Suprapubic skin (tissue), 4 donors: ENCODE measurements around the gene FRMD1. TPM values are rescaled to one million over a fixed set of nuclear protein-coding genes. Genes with fewer than 3 reads are reported as not detected.

Source experiments
- DNase-seq, 2 donors: peaks; one replicate each; pipeline ENCODE4 v3.0.0-alpha.2; 2019; ENCODE audit warnings: low spot score in 2 of 2
- H3K27ac ChIP-seq: fragments of 200-600 bp; sonication (generic); one replicate; pipeline ENCODE4 v1.5.1; 2019
- H3K27me3 ChIP-seq: fragments of 200-600 bp; sonication (generic); one replicate; pipeline ENCODE4 v1.5.1; 2019
- H3K36me3 ChIP-seq: fragments of 200-600 bp; sonication (generic); one replicate; pipeline ENCODE4 v1.5.1; 2019
- H3K4me1 ChIP-seq: fragments of 200-600 bp; sonication (generic); one replicate; pipeline ENCODE4 v1.5.1; 2019
- H3K4me3 ChIP-seq: fragments of 200-600 bp; sonication (generic); one replicate; pipeline ENCODE4 v1.5.1; 2019; ENCODE audit warnings: mild to moderate bottlenecking
- H3K9me3 ChIP-seq: fragments of 200-600 bp; sonication (generic); one replicate; pipeline ENCODE4 v1.5.1; 2019
- EP300 ChIP-seq: sonication (generic); formaldehyde crosslinking; IDR thresholded peaks from one replicate; pipeline ENCODE4 v1.6.1; 2017; ENCODE audit warnings: antibody characterized with exemption
- POLR2A ChIP-seq, 2 donors: fragments of 450-650 bp; IDR thresholded peaks; one replicate each; pipeline ENCODE4 v1.6.1; 2017; ENCODE audit warnings: antibody characterized with exemption in 2 of 2, mild to moderate bottlenecking in 2 of 2, moderate library complexity in 2 of 2
- POLR2AphosphoS5 ChIP-seq, 3 donors: sonication (generic); formaldehyde crosslinking; IDR thresholded peaks; one replicate each; pipeline ENCODE4 v1.6.1; 2017; ENCODE audit warnings: antibody characterized with exemption in 3 of 3
- WGBS: methylation state at CpG from one replicate; pipeline ENCODE4 v1.1.5; 2018; 5-methylcytosine and 5-hydroxymethylcytosine counted together
- total RNA-seq, 4 donors: library from RNA; depleted of rRNA; stranded (reverse); fragments of >200 nt; gene quantifications; one replicate each; pipeline ENCODE4 v1.1.0, GENCODE V29; 2016
- TF ChIP-seq, protein P1 (sequence below), 2 donors: fragments of 200-600 bp in 1 of 2; fragments of 450-650 bp in 1 of 2; sonication (generic) in 1 of 2; IDR thresholded peaks; one replicate each; pipeline ENCODE4 v1.5.1; 2016 to 2019; ENCODE audit warnings: antibody characterized with exemption in 2 of 2, mild to moderate bottlenecking in 1 of 2, moderate library complexity in 1 of 2

Gene FRMD1
- total RNA-seq, 4 donors from 2014 or later, result 0.64 to 2.6 (median 1.5) TPM

DNA sequence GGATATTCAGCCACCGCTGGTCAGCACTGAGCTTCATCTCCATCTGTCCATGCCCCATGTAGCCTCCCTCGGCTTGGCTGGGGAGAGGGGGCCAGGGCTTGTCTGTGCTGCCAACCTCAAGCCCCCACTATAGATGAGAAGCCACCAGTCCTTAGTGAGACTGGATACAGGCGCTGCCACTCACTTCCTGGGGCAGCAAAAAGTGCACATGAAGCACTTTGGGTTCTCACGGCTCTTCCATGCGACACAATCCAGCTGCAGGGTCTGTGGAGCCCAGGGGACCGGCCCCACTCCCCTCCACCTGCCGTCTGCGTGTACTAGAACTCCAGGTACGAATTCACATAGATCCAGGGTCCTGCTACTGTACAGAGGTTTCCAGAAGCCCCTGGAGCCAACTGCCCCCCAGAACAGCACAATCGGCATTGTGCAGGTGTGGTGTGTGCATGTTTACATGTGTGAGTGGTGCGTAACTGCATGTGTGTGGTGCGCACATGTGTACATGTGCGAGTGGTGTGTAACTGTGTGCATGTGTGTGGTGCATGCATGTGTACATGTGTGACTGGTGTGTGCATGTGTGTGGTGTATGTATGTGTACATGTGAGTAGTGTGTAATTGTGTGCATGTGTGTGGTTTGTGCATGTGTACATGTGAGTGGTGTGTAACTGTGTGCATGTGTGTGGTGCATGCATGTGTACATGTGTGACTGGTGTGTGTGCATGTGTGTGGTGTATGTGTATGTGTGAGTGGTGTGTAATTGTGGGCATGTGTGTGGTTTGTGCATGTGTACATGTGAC, 4.9 kb downstream of the FRMD1 start:
- Histone ChIP-seq H3K27ac (no peak overlapping the region), H3K36me3 (no peaks in the 10 kb centered on the region), H3K4me1 (no peaks in the 10 kb centered on the region), H3K9me3 (no peaks in the 10 kb centered on the region), H3K27me3 (peaks cover 29% of the 10 kb centered on the region), H3K4me3 (no peak overlapping the region)
- no peak for DNase-seq
- WGBS, result 89% methylated on average over 6 of the region's 13 CpGs
- no peak for TF ChIP-seq POLR2A (IDR thresholded peaks at IDR 0.05)

DNA sequence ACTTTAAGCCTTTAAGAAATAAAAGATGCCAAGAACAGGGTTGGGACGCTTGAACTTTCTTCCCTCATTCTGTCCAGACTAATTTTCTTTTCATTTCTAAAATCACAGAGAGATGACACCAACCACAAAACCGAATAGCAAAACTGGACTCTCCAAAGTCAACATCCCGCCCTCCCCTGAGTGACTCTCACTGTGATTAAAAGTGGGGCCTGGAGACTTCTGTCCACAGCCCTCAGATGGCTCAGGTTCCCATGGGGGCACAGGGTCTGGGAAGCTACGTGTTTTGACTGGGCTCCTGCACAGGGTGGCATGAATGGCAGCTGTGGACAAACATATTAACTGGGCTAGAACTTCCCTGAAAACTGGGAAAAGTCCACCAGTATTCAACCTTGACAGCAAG, 6.3 kb downstream of the FRMD1 start:
- DNase-seq, result no peak
- TF ChIP-seq EP300 (no peak), POLR2AphosphoS5 (IDR thresholded peaks at IDR 0.05) (no peak), POLR2A (IDR thresholded peaks at IDR 0.05) (no peak)
- TF ChIP-seq, protein P1, sequence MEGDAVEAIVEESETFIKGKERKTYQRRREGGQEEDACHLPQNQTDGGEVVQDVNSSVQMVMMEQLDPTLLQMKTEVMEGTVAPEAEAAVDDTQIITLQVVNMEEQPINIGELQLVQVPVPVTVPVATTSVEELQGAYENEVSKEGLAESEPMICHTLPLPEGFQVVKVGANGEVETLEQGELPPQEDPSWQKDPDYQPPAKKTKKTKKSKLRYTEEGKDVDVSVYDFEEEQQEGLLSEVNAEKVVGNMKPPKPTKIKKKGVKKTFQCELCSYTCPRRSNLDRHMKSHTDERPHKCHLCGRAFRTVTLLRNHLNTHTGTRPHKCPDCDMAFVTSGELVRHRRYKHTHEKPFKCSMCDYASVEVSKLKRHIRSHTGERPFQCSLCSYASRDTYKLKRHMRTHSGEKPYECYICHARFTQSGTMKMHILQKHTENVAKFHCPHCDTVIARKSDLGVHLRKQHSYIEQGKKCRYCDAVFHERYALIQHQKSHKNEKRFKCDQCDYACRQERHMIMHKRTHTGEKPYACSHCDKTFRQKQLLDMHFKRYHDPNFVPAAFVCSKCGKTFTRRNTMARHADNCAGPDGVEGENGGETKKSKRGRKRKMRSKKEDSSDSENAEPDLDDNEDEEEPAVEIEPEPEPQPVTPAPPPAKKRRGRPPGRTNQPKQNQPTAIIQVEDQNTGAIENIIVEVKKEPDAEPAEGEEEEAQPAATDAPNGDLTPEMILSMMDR (IDR thresholded peaks at IDR 0.05), result no peak
- Histone ChIP-seq H3K27me3 (peaks cover 26% of the 10 kb centered on the region), H3K4me1 (no peaks in the 10 kb centered on the region), H3K4me3 (no peak overlapping the region), H3K9me3 (no peaks in the 10 kb centered on the region), H3K27ac (no peak overlapping the region), H3K36me3 (no peaks in the 10 kb centered on the region)
- WGBS, result 73% methylated on average over 4 of the region's 4 CpGs

DNA sequence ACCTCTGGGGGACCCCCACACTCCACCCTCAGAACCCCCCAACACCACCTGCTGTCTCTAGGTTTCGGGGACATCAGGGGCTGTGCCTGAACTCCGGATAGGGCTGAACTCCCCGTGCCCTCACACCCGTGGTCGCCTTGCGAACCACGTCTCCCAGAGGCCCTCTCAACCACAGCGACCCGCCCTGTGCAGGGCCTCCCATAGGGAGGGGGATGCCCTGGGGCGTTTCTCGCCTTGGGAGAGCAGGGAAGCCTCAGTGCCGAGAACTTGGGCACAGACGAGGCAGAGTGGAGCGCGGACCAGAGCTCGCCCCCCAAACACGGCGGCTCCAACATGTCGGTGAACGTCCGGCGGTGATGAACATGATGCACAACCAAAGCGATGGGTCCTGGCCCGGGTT, 6.8 kb downstream of the FRMD1 start:
- WGBS, result 76% methylated on average over 24 of the region's 24 CpGs

DNA sequence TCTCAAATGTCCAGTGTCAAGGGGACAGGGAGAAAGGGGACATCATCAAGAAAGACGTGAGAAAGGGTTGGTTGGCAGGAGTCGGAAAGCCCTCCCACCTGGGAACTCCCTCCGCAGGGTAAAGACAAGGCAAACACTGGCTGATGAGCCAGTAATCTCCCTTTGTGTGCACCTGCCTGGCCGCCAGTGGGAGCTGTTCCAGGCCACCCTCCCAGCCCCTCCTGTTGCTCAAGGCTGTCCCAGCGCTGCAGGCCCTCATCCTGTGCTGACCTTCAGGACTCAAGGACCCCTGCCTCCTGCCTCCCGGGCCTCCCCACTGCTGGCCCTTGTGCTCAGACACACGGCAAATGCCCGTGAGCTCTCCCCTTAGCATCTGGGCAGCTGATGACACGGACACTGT, 7.4 kb downstream of the FRMD1 start:
- H3K9me3 ChIP-seq, result no peaks in the 10 kb centered on the region
- DNase-seq, result no peak
- H3K27me3 ChIP-seq, result peaks cover 23% of the 10 kb centered on the region
- no peak for TF ChIP-seq POLR2AphosphoS5 (IDR thresholded peaks at IDR 0.05)
- no peak for TF ChIP-seq POLR2A (IDR thresholded peaks at IDR 0.05)
- TF ChIP-seq, protein P1 (IDR thresholded peaks at IDR 0.05), result no peak
- no peak for TF ChIP-seq EP300
- H3K36me3 ChIP-seq, result no peaks in the 10 kb centered on the region
- no peak overlapping the region for H3K27ac ChIP-seq
- H3K4me3 ChIP-seq, result no peak overlapping the region
- no peaks in the 10 kb centered on the region for H3K4me1 ChIP-seq
- 65% methylated on average over 3 of the region's 9 CpGs for WGBS

More for the DNA sequence above, 6.8 kb downstream of the FRMD1 start:
- H3K27ac ChIP-seq, result no peak overlapping the region
- no peaks in the 10 kb centered on the region for H3K4me1 ChIP-seq
- TF ChIP-seq EP300 (no peak), POLR2AphosphoS5 (IDR thresholded peaks at IDR 0.05) (no peak), POLR2A (IDR thresholded peaks at IDR 0.05) (no peak)
- TF ChIP-seq, protein P1 (IDR thresholded peaks at IDR 0.05), result no peak
- DNase-seq, result no peak
- H3K4me3 ChIP-seq, result no peak overlapping the region
- no peaks in the 10 kb centered on the region for H3K36me3 ChIP-seq
- no peaks in the 10 kb centered on the region for H3K9me3 ChIP-seq
- peaks cover 23% of the 10 kb centered on the region for H3K27me3 ChIP-seq

DNA sequence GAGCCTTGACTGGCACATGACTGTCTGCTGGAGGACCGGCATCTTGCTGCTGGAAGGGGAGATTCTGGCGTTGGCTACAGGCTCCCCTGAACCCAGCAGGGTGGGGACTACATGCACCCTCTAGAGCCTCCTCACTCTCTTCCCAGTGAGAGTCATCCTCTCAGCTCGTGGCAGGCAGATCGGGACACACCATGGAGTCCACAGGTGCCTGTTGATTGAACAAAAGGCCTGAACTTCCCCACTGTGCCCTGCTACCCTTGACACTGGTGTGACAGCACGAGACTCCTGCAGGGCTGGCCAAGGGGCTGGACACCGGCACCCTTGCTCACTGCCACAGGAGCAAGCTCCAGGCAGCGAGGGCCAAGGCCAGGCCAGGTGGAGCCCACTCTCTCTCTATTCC, 8.2 kb downstream of the FRMD1 start:
- H3K4me3 ChIP-seq, result no peak overlapping the region
- DNase-seq, result no peak
- no peaks in the 10 kb centered on the region for H3K9me3 ChIP-seq
- 93% methylated on average over 5 of the region's 7 CpGs for WGBS
- TF ChIP-seq EP300, result no peak
- TF ChIP-seq POLR2A (IDR thresholded peaks at IDR 0.05), result no peak
- TF ChIP-seq, protein P1 (IDR thresholded peaks at IDR 0.05), result no peak
- no peaks in the 10 kb centered on the region for H3K36me3 ChIP-seq
- no peaks in the 10 kb centered on the region for H3K4me1 ChIP-seq
- H3K27ac ChIP-seq, result no peak overlapping the region
- H3K27me3 ChIP-seq, result peaks cover 23% of the 10 kb centered on the region
